K562 (cell line): Measurements from ENCODE around the gene APLP1. TPM values are rescaled to one million over a fixed set of nuclear protein-coding genes. Genes with fewer than 3 reads are reported as not detected.

ENCODE experiments used
- ATAC-seq: fragments of 200-7000 bp; cut with Tn5 transposase; 3 replicates; pipeline ENCODE4 v1.9.1; 2020; ENCODE audit warnings: moderate library complexity
- BruUV-seq: library from RNA; stranded (reverse); fragments of 400-500 nt; replicated peaks from 2 replicates; lab custom pipeline; 2021; lab: Mats Ljungman, UMichigan
- CTCF ChIA-PET: fragments of 300-600 bp; formaldehyde crosslinking; extraction: SDS; loops from one replicate; lab custom pipeline; 2021; ENCODE audit warnings: low intra/inter-chr PET ratio; lab: Yijun Ruan, JAX
- POLR2A ChIA-PET: fragments of 300-600, 350-650 bp; sonication (Branson Sonifier 250); formaldehyde crosslinking; extraction: SDS; loops from one replicate; lab custom pipeline; 2021; ENCODE audit warnings: antibody characterized with exemption, inconsistent platforms; lab: Yijun Ruan, JAX
- DNase-seq, 4 experiments: peaks; one replicate each; pipeline versions ENCODE4 v3.0.0 to v3.0.0-alpha.2; 2011 to 2018; ENCODE audit warnings: low spot score in 3 of 4, mixed read lengths in 3 of 4; ENCODE audit errors: extremely low read depth in 1 of 4
- FAIRE-seq: peaks from 2 replicates; lab custom pipeline; 2011; peaks lifted over from hg19 to GRCh38; lab: Jason Lieb, UNC
- H2AFZ ChIP-seq: 2 replicates; pipeline ENCODE4 v1.6.0; 2011; ENCODE audit warnings: low read depth, low read length, control low read depth, inconsistent platforms
- H3K27ac ChIP-seq: fragments of 200-600 bp; 3 replicates; pipeline ENCODE4 v1.8.0; 2011; ENCODE audit warnings: low read depth, mild to moderate bottlenecking, control low read depth, inconsistent platforms, low read length, moderate library complexity, mixed read lengths; ENCODE audit errors: extremely low read depth
- H3K27me3 ChIP-seq, 2 experiments: fragments of 300-600 bp in 1 of 2; 2 replicates in 1 of 2; 3 replicates in 1 of 2; pipeline versions ENCODE4 v1.6.0 to v1.8.0; 2011; ENCODE audit warnings: inconsistent platforms in 2 of 2, low read length in 2 of 2, mild to moderate bottlenecking in 1 of 2, mixed read lengths in 1 of 2, moderate library complexity in 1 of 2; ENCODE audit not compliant: control insufficient read depth in 2 of 2, insufficient read depth in 2 of 2
- H3K36me3 ChIP-seq: fragments of 300-600 bp; 3 replicates; pipeline ENCODE4 v1.8.0; 2011; ENCODE audit warnings: mild to moderate bottlenecking, low read length, inconsistent platforms; ENCODE audit not compliant: control insufficient read depth, insufficient read depth
- H3K4me1 ChIP-seq, 2 experiments: fragments of 200-600 bp in 1 of 2; replicated peaks in 1 of 2; 2 replicates in 1 of 2; 3 replicates in 1 of 2; pipeline versions ENCODE4 v1.5.1 to v1.8.0; 2011; ENCODE audit warnings: inconsistent platforms in 2 of 2, low read length in 2 of 2, mild to moderate bottlenecking in 1 of 2, mixed read lengths in 1 of 2, moderate library complexity in 1 of 2; ENCODE audit not compliant: control insufficient read depth in 2 of 2, insufficient read depth in 2 of 2
- H3K4me2 ChIP-seq: 2 replicates; pipeline ENCODE4 v1.6.1; 2011; ENCODE audit warnings: low read length, control low read depth, inconsistent platforms, mixed read lengths; ENCODE audit not compliant: insufficient read depth
- H3K4me3 ChIP-seq: fragments of 200-600 bp; sonication (generic), shearing (Covaris generic); 2 replicates; pipeline ENCODE4 v1.5.1; 2016; ENCODE audit warnings: control low read depth, inconsistent platforms
- H3K79me2 ChIP-seq: fragments of 200-600 bp; 3 replicates; pipeline ENCODE4 v1.8.0; 2011; ENCODE audit warnings: low read length, inconsistent platforms; ENCODE audit not compliant: control insufficient read depth, insufficient read depth
- H3K9ac ChIP-seq, 2 experiments: 2 replicates each; pipeline versions ENCODE4 v1.6.0 to v1.6.1; 2011; ENCODE audit warnings: low read depth in 2 of 2, low read length in 2 of 2, control low read depth in 1 of 2, inconsistent platforms in 1 of 2, mild to moderate bottlenecking in 1 of 2, mixed read lengths in 1 of 2; ENCODE audit not compliant: insufficient read depth in 1 of 2
- H3K9me1 ChIP-seq: one replicate; pipeline ENCODE4 v1.6.0; 2011; ENCODE audit warnings: inconsistent platforms, mild to moderate bottlenecking, low read length, moderate library complexity; ENCODE audit not compliant: control insufficient read depth, insufficient read depth
- H3K9me3 ChIP-seq: replicated peaks from 2 replicates; pipeline ENCODE4 v1.5.1; 2011; ENCODE audit warnings: low read depth, low read length, inconsistent platforms; ENCODE audit not compliant: control insufficient read depth, insufficient read depth
- H4K20me1 ChIP-seq: replicated peaks from 2 replicates; pipeline ENCODE4 v1.6.1; 2011; ENCODE audit warnings: low read length, inconsistent platforms, mixed read lengths; ENCODE audit not compliant: control insufficient read depth, insufficient read depth
- BCOR ChIP-seq: fragments of 450-650 bp; IDR thresholded peaks from 2 replicates; pipeline ENCODE4 v1.6.1; 2016
- ERF ChIP-seq: fragments of 450-650 bp; formaldehyde crosslinking; IDR thresholded peaks from 2 replicates; pipeline ENCODE4 v1.4.0; 2020; ENCODE audit warnings: mild to moderate bottlenecking, mixed read lengths
- MED1 ChIP-seq: sonication (generic); formaldehyde crosslinking; IDR thresholded peaks from 2 replicates; pipeline ENCODE4 v1.8.1; 2023; ENCODE audit warnings: missing genetic modification reagents, borderline replicate concordance
- NFRKB ChIP-seq: fragments of 450-650 bp; IDR thresholded peaks from 2 replicates; pipeline ENCODE4 v1.6.1; 2016; ENCODE audit warnings: low read depth
- ZNF121 ChIP-seq: sonication (generic); formaldehyde crosslinking; conservative IDR thresholded peaks from 2 replicates; pipeline ENCODE4 v1.8.0; 2022; ENCODE audit warnings: missing genetic modification reagents
- ZNF507 ChIP-seq: conservative IDR thresholded peaks from 2 replicates; pipeline ENCODE4 v1.6.1; 2017; ENCODE audit warnings: missing genetic modification characterization, missing compliant biosample characterization
- WGBS: fragments of 100-300 bp; shearing (Covaris generic); methylation state at CpG from one replicate; pipeline ENCODE4 v1.1.6; 2016; ENCODE audit warnings: low coverage, mixed read lengths; ENCODE audit not compliant: insufficient coverage; ENCODE audit errors: missing lambda C conversion rate; 5-methylcytosine and 5-hydroxymethylcytosine counted together
- in situ Hi-C: fragments of 300-500 bp; cut with MboI; formaldehyde crosslinking; loops from 4 replicates; pipeline ENCODE4 v1.15.0; 2018; ENCODE audit warnings: inconsistent platforms, mixed read lengths
- intact Hi-C: fragments of 100-400 bp; cut with micrococcal nuclease; formaldehyde crosslinking; loops from 2 replicates; pipeline ENCODE4 v1.14.2; 2022
- polyA plus RNA-seq, 8 experiments: library from polyadenylated mRNA; depleted of rRNA in 4 of 8; stranded (reverse) in 5 of 8; unstranded in 3 of 8; fragments of >200 nt; fragmentation: Nextera tagmentation in 2 of 8; fragmentation: Illumina TruSeq in 1 of 8; extraction: Ambion mirVana in 2 of 8; extraction: Trizol in 1 of 8; gene quantifications; 2 replicates each; pipeline versions ENCODE4 v1.2.1 to v1.2.3, GENCODE V29; 2011 to 2014; ENCODE audit warnings: inconsistent platforms in 1 of 8, missing spikeins in 1 of 8
- total RNA-seq, 7 experiments: library from RNA; depleted of rRNA in 6 of 7; stranded (reverse); fragments of >200 nt in 6 of 7; fragmentation: Illumina TruSeq in 2 of 7; extraction: Trizol in 2 of 7; gene quantifications; 2 replicates each; pipeline versions ENCODE4 v1.2.1 to v1.2.3, GENCODE V29; 2011 to 2021; ENCODE audit warnings: low replicate concordance in 1 of 7
- TF ChIP-seq, protein P1 (sequence below), 2 experiments: IDR thresholded peaks in 1 of 2; conservative IDR thresholded peaks in 1 of 2; 2 replicates each; pipeline ENCODE4 v1.6.1; 2016; ENCODE audit warnings: low read depth in 2 of 2, mild to moderate bottlenecking in 1 of 2, missing compliant biosample characterization in 1 of 2, missing genetic modification characterization in 1 of 2, moderate library complexity in 1 of 2
- TF ChIP-seq, protein P2 (sequence below), 2 experiments: fragments of 450-650 bp; IDR thresholded peaks; 2 replicates each; pipeline ENCODE4 v1.6.1; 2016
- TF ChIP-seq, protein P3 (sequence below): sonication (generic); formaldehyde crosslinking; IDR thresholded peaks from 2 replicates; pipeline ENCODE4 v1.8.0; 2023; ENCODE audit warnings: missing genetic modification reagents, mild to moderate bottlenecking, borderline replicate concordance
- TF ChIP-seq, protein P4 (sequence below): sonication (generic); formaldehyde crosslinking; IDR thresholded peaks from 2 replicates; pipeline ENCODE4 v1.8.1; 2022; ENCODE audit warnings: missing genetic modification reagents

APLP1 gene
- total and polyA plus RNA-seq, 9 of the 15 experiments (the other 6 are each of a cell fraction or from before 2014, with no cell fraction given): 0.69 to 9.9 (median 4.7) TPM

DNA sequence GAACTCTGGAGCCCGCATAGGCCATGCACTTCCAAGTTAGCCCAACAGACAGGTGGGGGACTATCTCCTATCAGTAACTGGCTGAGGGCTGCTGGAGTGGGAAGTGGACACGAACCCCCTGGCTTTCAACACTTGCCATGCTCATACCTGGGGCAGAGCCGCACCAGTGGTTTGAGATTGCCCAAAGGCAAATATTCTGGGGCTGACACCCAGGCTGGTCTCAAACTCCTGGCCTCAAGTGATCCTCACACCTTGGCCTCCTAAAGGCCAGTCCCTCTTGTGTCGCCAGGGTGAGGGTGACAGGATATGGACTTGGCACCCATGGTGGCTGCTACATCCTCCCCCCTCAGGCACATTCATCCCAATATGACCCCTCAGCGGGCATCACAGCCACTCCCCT lies 18.8 kb downstream of the APLP1 start (continued):
- TF ChIP-seq, protein P1, sequence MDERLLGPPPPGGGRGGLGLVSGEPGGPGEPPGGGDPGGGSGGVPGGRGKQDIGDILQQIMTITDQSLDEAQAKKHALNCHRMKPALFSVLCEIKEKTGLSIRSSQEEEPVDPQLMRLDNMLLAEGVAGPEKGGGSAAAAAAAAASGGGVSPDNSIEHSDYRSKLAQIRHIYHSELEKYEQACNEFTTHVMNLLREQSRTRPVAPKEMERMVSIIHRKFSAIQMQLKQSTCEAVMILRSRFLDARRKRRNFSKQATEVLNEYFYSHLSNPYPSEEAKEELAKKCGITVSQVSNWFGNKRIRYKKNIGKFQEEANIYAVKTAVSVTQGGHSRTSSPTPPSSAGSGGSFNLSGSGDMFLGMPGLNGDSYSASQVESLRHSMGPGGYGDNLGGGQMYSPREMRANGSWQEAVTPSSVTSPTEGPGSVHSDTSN (CRISPR knock-in tag; IDR thresholded peaks at IDR 0.05; ENCODE audit: low read depth): no peak
- TF ChIP-seq, protein P1 (tag; conservative IDR thresholded peaks at IDR 0.05; ENCODE audit: low read depth): no peak
- no peak for TF ChIP-seq BCOR

DNA sequence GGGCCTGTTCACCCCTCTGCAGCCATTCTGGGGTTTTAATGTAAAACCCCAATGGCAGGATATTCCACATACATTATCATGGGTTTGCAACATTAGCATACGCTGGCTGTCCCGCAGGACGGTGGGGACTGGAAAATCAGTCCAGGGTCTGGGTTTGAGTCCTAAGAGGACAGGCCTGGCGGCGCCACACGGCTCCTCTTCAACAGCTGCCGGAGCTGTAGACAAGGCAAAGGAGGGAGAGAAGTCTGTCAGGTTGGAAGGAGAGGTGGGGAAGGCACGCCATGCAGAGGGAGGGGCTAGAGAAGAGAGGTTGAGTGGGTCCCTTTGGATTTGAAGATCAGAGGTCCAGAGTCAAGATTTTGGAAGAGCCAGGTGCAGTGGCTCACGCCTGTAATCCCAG lies 20.0 kb downstream of the APLP1 start:
- Histone ChIP-seq H3K4me2 (no peak overlapping the region), H3K4me3 (no peak overlapping the region), H3K9me3 (no peaks in the 10 kb centered on the region), H4K20me1 (no peaks in the 10 kb centered on the region), H2AFZ (no peak overlapping the region), H3K27ac (no peak overlapping the region), H3K79me2 (no peaks in the 10 kb centered on the region), H3K9me1 (no peaks in the 10 kb centered on the region), H3K36me3 (peaks cover 32% of the 10 kb centered on the region; the same call in 2 of the 3 replicates), H3K9ac (no peak overlapping the region), H3K4me1 (peaks cover 0 to 5% of the 10 kb centered on the region in 2 experiments; a peak in 1 of 5 replicates), H3K27me3 (no peaks in the 10 kb centered on the region)
- ATAC-seq (no peak), DNase-seq (no peak), FAIRE-seq (no peak)
- intact Hi-C loops (no loop called here), in situ Hi-C loops (loop anchor here (5.0 kb wide), 1 partner anchor 44 kb away; no protein-coding TSS in a partner anchor)
- 86% methylated on average over 9 of the region's 9 CpGs for WGBS
- no TSS peak for BruUV-seq
- ChIA-PET POLR2A (interaction anchor here (0.5 kb wide), 1 partner anchor 35 kb away, joined by 3 read pairs; no protein-coding TSS in a partner anchor), CTCF (no interaction called here)
- no peak for TF ChIP-seq MED1 (CRISPR knock-in tag)
- TF ChIP-seq, protein P2, sequence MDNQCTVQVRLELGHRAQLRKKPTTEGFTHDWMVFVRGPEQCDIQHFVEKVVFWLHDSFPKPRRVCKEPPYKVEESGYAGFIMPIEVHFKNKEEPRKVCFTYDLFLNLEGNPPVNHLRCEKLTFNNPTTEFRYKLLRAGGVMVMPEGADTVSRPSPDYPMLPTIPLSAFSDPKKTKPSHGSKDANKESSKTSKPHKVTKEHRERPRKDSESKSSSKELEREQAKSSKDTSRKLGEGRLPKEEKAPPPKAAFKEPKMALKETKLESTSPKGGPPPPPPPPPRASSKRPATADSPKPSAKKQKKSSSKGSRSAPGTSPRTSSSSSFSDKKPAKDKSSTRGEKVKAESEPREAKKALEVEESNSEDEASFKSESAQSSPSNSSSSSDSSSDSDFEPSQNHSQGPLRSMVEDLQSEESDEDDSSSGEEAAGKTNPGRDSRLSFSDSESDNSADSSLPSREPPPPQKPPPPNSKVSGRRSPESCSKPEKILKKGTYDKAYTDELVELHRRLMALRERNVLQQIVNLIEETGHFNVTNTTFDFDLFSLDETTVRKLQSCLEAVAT (IDR thresholded peaks at IDR 0.05): no peak
- TF ChIP-seq NFRKB: no peak
- TF ChIP-seq, protein P3, sequence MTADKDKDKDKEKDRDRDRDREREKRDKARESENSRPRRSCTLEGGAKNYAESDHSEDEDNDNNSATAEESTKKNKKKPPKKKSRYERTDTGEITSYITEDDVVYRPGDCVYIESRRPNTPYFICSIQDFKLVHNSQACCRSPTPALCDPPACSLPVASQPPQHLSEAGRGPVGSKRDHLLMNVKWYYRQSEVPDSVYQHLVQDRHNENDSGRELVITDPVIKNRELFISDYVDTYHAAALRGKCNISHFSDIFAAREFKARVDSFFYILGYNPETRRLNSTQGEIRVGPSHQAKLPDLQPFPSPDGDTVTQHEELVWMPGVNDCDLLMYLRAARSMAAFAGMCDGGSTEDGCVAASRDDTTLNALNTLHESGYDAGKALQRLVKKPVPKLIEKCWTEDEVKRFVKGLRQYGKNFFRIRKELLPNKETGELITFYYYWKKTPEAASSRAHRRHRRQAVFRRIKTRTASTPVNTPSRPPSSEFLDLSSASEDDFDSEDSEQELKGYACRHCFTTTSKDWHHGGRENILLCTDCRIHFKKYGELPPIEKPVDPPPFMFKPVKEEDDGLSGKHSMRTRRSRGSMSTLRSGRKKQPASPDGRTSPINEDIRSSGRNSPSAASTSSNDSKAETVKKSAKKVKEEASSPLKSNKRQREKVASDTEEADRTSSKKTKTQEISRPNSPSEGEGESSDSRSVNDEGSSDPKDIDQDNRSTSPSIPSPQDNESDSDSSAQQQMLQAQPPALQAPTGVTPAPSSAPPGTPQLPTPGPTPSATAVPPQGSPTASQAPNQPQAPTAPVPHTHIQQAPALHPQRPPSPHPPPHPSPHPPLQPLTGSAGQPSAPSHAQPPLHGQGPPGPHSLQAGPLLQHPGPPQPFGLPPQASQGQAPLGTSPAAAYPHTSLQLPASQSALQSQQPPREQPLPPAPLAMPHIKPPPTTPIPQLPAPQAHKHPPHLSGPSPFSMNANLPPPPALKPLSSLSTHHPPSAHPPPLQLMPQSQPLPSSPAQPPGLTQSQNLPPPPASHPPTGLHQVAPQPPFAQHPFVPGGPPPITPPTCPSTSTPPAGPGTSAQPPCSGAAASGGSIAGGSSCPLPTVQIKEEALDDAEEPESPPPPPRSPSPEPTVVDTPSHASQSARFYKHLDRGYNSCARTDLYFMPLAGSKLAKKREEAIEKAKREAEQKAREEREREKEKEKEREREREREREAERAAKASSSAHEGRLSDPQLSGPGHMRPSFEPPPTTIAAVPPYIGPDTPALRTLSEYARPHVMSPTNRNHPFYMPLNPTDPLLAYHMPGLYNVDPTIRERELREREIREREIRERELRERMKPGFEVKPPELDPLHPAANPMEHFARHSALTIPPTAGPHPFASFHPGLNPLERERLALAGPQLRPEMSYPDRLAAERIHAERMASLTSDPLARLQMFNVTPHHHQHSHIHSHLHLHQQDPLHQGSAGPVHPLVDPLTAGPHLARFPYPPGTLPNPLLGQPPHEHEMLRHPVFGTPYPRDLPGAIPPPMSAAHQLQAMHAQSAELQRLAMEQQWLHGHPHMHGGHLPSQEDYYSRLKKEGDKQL: no peak
- no peak for TF ChIP-seq ZNF507 (tag)
- TF ChIP-seq, protein P4, sequence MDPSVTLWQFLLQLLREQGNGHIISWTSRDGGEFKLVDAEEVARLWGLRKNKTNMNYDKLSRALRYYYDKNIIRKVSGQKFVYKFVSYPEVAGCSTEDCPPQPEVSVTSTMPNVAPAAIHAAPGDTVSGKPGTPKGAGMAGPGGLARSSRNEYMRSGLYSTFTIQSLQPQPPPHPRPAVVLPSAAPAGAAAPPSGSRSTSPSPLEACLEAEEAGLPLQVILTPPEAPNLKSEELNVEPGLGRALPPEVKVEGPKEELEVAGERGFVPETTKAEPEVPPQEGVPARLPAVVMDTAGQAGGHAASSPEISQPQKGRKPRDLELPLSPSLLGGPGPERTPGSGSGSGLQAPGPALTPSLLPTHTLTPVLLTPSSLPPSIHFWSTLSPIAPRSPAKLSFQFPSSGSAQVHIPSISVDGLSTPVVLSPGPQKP (CRISPR knock-in tag): no peak
- TF ChIP-seq ERF (CRISPR knock-in tag): no peak
- no peak for TF ChIP-seq ZNF121 (CRISPR knock-in tag)
